Inflammatory macrophage treated with lipopolysaccharide for 1 hour (primary cell): ENCODE results near the gene SYT15B.
"Not testable (repeated sequence)": the region's sequence is repeated elsewhere in the genome, so short reads cannot be mapped to it uniquely, and the experiment has no call there.

Experiments used
- DNase-seq, 2 donors: peaks; one replicate each; pipeline ENCODE4 v3.0.0-alpha.2; 2020 to 2022

Gene SYT15B

DNA sequence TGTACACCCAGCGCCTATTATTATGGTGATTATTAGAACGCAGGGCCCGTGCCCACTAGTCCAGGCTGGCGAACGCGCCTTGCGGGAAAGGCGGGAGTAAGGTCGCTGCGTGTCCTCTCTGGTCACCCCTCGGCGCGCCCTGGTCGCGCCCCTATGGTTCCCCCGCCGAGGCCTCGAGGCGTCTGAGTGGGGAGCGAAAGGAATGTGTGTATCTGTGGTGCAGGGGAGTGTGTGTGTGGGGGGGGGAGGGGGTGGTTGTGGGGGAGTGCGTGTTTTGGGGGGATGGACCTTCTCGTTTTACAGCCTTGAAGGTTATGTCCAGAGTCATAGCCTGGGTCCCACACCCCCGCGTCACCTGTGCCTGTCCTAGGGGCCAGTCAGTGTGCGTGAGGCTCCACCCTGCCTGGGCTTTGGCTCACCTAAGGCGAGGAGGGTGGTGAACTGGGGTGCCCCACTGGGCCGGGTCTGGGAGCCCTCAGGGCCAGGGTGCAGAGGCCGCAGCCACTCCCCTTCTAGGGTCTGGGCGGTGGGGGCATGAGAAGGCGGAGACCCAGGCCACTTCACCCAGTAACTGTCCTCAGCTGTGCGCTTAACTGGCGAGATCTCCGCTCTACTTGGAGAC, at the start of gene SYT15B:
Gene SYT15B, minus strand, starts transcription at position 39 of the 622 bp plus-strand sequence. CDS start 952 bp downstream, outside the sequence.
- DNase-seq = not testable (repeated sequence)

DNA sequence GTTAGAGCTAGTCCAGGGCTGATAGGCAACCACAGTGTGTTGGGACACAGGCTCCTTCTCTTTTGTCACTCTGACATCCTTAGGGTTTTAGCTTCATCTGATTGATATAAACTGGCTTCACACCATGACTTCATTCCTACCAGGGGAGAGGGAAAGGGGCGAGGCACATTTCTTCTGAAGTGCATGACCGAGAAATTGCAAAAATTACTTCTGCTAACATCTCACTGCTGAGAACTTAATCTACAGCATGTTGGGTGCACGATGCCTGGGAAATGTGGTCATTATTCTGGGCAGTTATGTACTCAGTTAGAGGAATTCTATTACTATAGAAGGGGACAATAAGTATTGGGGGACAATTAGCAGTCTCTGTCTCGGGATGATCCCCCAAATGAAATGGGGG, 16.2 kb upstream of the SYT15B start:
- not testable (repeated sequence) for DNase-seq

DNA sequence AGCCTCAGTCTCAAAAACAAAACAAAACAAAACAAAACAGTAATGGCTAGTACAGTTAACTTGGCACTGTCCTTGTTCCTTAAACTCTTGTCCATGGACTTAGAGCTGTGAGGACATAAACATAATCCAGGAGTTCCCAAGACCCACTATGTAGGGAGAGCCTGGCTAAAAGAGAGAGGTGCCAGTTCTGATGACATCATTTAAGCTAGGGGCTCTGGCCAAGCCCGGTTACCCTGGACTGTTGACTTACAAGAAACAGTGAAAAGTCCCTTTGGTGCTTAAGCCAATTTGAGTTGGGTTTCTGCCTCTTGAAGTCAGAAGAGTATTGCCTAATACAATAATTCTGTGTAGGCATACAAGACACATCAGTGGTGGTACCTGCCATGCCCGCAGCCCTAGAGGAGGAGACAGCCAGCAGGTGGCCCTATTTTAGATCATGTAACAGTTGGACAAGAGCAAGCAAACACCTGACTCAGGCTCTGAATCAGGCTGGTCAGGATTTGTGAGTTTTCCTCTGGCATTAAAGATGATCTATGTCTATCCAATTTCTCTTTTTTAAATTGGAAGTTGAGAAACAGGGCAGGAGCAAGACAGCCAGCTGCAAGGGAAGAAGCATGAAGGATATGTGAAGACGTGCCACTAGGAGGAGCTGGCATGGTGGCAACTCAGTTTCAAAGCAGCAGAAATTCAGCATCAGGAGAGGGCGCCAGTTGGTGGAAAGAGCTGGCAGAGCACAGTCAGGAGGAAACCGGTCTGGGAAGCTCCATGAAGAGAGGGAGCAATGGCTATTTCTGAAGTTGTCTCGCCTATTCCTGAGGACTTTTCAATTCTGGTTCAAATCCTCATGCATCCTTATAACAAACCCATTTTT, 12.2 kb upstream of the SYT15B start:
- peak; percentile 46 to 52 for DNase-seq

DNA sequence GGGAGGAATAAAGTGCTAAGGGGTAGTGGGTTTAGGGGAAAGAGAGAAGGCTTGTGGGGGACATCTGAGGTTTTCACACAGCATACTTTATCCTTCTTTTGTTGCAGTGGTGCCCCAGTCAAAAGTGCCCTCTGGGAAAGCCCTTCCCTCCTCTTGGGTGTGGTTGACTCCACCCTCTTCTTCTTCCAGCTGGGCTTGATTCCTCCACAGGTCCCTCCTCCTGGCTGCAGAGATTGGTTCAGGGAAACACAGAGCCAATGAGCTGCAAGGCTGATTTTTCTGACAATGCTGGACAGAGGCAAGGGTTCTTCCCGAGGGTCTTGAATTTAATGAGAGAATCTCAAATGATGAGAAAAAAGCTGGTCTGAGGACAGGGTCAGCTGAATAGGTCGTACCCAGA, 7.4 kb upstream of the SYT15B start:
- not testable (repeated sequence) for DNase-seq

DNA sequence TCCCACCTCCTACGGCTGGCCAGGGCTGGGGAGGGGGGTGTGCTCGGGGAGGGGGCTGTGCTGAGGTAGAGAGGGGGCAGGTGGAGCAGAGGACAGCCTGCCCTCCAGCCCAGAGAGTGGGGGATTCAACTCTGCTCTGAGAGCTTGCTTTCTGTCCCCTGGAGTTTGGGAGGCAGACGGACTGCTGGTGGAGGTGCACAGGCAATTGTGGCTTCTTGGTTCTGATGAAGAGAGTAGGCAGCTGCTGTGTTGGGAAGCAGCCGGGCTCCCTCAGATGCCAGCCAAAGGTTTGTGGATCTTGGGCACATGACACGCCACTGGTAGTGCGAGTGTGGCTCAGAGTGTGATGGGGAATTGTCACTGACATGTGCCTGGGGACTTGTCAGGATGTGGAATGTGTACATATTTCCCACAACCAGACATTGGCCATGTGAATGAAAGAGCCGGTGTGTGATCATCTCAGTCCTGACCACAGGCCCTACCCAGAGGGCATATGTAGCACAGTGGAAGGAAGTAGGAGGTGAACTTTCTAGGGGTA, 5.3 kb upstream of the SYT15B start:
- DNase-seq = not testable (repeated sequence)

DNA sequence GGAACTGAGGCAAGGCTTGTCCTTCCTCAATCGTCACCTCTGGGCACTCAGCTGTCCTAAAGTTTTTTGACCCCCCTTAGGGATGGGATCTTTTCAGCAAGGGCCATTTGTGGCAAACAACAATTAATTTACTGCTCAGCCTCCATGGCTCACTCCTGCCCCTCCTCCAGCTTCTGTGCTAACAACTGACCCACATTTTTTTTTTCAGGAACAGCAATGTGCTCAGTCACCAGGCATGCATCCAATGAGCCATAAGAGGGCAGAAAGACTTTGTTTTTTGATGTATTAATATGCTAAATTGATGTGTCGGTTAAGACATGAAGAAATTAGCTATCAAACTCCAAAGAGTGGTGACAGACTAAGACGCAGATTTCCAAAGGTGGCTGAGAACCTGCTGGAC, 4.7 kb upstream of the SYT15B start:
- DNase-seq = not testable (repeated sequence)

DNA sequence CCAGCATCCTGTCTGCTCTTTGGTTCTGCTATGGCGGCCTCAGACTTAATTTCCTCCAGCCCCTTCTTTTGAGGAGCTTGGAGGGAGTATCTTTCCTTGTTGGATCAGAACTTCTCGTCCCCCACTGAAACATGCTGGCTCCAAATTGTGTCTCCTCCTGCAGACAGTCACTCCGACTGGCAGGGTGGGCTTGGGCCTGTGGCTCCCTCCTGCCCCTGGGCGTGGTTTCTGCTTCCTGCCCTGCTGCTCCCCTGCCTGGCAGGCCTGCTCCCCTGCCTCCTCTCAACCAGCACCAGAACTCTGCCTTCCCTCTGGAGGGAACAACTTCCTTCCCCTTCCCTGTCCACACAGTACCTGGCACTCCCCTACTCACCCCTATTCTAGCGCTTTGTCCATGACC, 3.8 kb upstream of the SYT15B start:
- DNase-seq = not testable (repeated sequence)

DNA sequence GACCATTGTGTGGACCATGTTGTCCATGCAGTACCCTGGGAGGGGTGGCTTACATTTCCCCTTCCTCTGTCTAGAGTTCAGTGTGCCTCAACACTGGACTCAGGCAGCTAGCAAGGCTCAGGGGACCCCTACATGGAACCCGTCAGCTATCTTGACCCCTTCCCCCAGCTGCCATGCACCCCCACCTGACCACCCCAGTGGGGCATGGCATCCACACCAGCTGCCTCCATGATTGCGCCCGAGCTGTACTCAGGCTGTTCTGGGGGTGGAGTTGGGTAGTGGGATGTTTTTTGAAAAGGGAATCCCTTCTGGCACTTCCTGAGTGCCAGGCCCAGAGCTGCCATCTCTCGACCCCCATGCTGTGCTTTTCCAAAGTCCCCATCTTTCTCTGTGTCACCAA, 1.8 kb upstream of the SYT15B start:
- DNase-seq = not testable (repeated sequence)

DNA sequence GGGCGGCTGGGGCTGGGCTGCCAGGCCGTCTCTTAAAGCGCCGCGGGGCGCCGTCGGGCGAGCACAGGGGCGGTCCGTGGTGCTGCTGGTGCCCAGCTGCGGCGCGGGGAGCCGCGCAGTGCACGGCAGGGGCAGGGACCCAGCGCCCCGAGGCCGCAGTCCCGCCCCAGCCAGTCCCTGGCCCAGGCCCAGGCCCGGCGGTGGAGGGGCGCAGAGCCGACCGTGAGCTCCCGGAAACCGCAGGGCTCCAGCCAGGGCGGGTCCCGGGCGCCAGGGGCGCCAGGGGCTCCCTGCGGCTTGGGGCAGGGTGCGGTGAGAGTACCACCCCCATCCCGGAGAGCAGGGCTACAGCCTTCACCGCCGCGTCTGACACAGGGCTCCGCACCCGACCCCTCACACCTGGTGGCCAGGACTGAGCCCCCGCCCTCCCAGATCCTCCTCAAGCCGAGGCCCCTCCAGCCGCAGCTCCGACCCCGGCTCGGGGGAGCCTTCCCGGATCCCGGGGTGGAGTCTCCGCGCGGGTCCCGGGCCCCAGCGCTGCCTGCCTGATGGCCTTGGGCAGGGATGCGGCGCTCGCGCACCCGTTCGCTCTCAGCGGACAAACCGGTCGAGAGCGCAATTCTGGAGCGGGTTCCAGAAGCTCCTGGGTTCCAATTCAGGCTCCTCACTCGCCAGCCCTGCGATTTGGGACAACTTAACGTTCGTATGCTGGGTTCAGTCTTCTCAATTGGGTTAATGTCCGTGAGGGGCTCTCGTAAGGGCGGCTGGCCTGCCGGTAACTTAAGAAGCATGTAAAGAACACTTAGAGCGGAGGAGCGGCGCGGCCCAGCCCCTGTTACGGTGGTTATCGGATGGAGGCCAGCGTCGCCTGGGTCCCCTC, 478 bp downstream of the SYT15B start:
- not testable (repeated sequence) for DNase-seq

DNA sequence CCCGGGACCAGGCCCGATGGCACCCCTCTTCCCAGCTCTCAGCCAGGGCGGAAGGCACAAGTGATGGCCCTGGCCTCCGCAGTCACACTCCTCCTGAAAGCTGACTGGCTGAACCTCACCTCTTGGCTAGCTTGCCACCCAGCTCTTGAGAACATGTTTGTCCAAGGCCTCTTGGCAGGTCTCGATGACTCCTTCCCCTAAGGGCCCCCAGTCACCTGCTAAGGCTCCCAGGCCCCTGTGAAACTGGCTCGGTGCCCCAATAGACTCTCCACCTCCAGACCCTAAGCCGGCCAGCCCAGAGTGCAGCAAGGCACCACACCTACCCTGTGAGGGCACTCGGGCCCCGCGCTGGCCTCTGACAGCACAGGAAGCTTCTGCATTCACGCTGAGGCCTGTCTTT, 4.5 kb downstream of the SYT15B start:
- not testable (repeated sequence) for DNase-seq

DNA sequence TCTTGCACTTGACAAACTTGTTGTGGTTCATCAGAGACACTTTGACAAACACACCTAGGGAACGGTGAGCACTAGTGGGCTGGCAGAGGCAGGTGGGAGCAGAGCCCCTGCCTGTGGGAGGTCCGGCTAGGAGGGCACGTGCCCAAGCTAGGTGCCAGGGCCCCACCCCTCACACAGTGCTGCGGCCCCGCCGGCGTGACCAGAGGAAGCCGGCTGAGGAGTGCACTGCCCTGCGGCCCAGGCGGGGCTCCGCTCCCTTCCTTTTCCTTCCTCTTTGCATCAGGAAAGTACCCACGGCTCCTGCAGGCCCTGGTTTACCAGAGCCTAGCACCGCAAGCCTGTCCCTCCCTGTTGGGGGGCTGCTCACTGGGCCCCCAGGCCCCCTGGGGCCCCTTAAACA, 7.2 kb downstream of the SYT15B start:
- not testable (repeated sequence) for DNase-seq

DNA sequence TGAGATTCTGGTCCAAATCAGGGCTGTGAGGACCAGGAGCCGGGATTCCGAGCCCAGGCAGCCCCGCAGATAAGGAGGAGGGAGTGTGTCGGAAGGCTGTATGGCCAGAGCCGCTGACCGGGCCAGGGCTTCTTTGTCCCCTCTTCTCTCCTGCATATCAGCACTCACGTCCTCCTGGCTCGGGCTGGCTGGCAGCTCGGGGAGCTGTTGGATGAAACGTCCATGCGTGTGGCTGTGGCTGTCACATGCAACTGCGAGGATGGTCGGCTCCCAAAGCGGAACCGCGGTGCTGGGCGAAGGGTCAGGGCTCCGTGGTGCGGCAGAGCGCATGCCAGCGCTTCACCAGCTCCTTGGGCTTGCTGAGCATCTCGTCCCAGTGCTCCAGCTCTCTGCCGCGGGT, 9.5 kb downstream of the SYT15B start:
- not testable (repeated sequence) for DNase-seq

DNA sequence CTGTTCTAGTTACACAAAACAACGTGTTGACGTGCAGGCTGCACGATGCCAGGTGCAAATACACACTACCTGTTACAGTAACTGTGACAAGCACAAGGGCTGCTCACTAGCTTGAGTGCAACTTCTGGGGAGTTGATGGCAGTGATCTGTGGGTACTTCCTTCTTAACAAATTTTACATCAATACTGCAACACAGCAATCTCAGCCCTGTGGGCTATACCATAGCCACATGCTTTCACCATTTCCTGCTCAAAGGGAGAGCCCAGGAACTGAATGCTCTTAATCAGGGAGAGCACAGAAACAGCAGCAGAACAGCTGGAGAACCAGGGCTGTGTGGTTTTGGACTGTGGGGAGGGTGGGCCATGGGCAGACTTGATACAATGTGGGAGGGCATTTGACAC, 10.2 kb downstream of the SYT15B start:
- not testable (repeated sequence) for DNase-seq

DNA sequence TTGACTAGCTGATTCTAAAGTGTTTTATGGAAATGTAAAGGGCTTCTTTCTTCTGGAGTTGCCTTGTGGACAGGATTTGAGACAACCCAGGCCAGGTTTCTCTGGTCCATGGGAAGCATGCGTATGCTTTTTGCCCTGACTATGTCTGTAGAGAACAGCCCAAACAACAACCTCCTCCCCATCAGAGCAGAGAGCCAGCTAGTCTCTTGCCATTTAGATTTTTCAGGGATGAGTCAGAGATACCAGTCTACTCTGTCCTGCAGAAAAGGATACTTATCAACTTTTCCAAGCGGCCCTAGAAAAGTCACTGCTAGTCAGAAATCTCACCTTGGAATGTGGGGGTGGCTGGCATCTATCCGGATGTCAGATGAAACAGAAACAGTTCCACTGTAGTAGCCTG, 11.6 kb downstream of the SYT15B start:
- DNase-seq = not testable (repeated sequence)

DNA sequence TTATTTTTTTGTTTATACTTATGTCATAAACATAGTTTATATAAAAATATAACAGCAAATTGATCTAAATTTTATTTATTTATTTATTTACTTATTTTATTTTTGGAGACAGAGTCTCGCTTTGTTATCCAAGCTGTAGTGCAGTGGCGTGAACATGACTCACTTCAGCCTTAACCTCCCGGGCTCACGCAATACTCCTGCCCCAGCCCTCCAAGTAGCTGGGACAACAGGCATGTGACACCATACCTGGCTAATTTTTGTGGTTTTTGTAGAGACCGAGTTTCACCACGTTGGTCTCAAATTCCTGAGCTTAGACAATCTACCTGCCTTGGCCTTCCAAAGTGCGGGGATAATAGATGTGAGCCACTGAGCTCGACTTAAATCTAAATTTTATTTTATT, 13.0 kb downstream of the SYT15B start:
- not testable (repeated sequence) for DNase-seq

DNA sequence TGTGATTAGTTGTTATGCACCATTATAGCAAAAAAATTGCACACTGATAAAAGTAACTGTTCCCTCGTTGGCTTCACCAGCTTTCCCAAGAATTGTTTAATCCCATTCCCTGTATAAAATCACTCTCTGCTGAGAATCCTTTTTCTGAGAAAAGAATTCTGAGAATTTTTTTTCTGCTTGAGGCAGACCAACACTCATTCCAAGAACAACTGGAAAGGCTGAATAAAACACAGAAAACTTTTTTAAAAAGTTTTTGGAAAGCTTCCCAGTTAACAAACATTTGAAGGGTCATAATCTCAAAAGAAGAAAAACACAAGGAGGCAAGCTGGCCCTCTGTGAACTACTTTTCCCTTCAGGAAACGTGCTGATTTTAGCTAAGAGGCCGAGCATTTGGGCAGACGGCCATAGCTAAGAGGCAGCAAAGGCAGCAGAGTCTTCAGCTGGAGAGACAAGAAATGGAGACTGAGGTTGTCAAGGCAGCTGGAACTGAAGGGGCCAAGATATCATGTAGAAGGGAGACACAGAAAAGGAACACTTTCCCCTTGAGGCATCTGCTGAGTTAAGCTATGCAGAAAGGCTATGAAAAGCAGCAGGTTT, 16.5 kb downstream of the SYT15B start:
- not testable (repeated sequence) for DNase-seq

DNA sequence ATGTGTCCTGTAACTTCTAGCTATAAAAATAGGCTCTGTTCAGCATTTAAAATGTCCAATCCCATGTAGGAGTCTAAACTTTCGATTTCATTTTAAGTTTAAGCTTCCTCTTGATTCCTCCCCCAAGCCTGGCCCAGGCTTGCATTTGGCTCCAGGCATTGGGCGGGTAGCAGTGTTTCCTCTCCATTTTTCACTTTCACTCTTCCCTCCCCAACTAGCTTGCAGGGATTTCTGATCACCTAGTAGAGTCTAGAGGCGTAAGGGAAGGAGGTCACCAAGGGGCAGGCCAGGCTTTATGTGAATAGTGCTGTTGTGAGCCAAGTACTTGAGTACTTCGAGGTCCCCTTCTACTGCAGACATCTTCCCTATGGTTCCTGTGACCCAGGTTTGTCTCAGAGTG, 18.5 kb downstream of the SYT15B start:
- not testable (repeated sequence) for DNase-seq

DNA sequence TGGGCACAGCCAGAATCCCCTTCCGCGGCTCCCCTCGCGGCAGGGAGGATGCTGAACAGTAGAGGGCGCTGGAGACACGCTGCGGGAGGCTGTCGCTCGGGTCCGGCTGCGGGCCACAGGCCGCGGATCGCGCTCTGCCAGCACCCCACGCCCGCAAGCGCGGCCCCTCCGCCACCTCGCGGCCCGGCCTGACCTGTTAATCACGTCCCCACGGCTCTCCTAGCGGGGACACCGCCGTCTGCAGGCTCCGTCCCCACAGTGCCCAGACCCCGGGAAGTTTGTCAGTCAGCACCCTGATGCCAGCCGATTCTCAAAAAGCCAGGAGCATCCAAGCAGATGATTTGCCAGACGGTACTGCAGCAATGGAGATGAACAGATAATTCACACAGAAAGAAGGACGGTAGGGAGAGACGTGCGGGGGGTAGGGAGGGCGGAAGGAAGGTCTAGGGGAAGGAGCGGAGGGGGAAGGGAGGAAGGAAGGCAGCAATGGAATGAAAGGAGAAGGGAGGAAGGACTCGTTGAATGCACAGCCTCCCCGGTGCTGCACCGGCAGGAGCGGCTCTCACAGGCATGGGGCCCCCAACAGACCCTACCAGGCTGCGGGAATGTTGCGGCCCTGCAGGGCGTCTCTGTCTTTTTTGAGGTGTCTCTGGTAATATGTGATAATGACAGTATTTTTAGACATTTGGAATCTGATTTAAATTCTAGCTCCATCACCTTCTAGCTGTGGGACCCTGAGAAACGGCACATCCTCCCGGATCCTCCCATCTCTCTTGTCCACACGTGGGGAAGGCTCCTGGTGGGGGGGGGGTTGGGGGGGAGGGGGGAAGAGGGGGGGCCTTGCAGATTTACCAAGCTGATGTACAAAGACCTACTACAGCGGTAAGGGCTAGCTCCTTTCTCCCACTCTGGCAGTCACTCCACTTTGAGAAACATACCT, 19.5 kb downstream of the SYT15B start:
- not testable (repeated sequence) for DNase-seq

DNA sequence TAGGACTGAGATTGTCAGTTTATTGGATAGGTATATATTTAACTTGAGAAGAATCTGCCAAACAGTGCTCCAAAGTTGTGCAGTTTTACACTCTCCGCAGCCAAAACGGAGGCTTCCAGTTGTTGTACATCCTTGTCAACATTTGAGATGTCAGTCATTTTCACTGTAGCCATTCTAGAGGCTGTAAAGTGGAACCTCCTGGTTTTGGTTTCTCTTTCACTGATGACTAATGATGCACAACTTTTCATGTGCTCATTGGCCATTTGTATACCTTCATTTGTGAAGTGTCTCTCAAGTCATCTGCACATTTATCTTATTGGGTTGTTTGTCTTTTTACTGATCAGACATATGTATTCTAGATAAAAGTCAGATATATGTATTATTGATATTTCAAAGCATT, 22.5 kb downstream of the SYT15B start:
- not testable (repeated sequence) for DNase-seq

DNA sequence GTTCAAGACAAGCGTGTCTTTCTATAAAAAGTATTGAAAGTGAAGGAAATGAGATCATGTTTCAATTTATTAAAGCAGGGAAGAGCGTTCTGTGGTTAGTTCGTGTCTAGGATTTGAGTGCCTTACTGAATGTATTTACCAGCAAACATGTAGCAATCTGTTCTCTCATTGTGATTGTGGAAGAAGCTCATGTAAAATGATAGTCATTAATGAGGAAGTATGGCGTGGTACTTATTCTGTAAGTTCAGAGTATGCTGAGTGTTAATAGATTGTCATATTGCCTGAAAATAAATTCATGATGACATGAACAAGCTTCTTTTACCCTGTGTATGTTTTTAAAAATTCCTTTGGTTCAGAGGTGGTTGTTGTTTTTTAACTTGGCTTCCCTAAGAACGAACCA, 32.5 kb downstream of the SYT15B start:
- not testable (repeated sequence) for DNase-seq

DNA sequence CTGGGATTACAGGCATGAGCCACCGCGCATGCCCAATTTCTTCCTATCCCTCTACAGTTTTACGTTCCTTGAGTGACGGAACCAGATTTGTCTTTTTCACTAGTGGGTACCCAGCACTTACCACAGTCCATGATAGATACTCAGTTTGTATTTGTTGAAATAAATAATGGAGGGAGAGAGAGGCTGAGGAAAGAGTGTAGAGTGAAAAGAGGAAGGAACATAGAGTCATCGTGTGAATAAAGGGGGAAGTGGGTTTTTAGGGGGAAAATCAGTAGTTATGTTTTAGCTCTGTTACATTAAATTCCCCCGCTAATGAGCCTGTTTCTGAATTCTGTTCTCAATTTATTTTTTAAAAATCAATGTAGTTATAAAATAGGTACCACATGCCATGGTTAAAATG, 37.7 kb downstream of the SYT15B start:
- DNase-seq = not testable (repeated sequence)
